LoVo (cell line): Measurements from ENCODE around the gene DNLZ.
A peak's percentile ranks its signal among the peaks of the same experiment; 100 is the strongest.

Source experiments
- DNase-seq: peaks from one replicate; pipeline ENCODE4 v3.0.0-alpha.2; 2016; ENCODE audit warnings: low spot score

Gene DNLZ

GRCh38 chr9:136375096-136375495 lies 11.6 kb upstream of the DNLZ start:
- no peak for DNase-seq

GRCh38 chr9:136374183-136374575 lies 10.6 kb upstream of the DNLZ start:
- no peak for DNase-seq

DNA sequence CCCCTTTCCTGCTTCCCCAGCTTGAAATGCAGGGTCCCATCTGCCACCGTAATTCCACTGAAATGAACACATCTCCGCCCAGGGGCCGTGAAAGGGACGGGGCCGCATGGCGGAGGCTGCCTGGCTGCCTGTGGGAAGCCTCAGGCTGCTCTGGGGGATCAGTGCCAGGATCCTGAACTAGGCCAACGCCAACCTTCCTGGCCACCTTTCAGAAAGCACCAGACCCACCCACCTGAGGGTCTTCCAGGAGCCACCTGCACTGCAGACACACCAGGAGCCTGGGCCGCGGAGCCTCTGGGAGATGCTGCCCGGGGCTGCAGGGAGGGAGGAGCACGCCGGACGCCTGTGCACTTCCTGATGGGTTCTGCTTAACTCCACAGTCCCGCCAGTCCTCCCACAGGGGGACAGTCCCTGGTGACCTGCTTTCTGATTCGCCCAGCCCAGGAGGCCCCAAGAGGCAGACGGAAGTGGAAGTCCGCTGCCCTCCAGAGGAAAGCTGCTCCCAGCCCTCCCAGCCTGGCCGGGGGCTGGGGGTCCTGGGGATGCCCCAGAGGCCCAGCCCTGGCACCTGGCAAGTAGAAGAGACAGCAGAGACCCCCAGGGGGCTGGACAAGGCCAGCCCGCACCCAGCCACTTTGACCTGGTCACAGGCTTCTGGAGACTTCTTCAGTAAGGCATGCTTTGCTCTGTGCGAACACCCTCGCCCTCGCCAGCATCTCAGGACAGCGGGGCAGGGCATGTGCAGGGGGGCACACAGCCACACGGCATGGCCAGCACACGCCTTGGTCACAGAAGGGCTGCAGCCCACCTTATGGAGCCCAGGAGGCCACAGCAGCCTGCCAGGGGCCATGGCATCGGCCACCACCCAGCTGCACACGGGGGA lies 10.0 kb upstream of the DNLZ start, which contains the start of gene CARD9:
Gene CARD9, minus strand, starts transcription at position 370 of the 883 bp plus-strand sequence. CDS start 1,591 bp downstream, outside the sequence.
- no peak for DNase-seq

DNA sequence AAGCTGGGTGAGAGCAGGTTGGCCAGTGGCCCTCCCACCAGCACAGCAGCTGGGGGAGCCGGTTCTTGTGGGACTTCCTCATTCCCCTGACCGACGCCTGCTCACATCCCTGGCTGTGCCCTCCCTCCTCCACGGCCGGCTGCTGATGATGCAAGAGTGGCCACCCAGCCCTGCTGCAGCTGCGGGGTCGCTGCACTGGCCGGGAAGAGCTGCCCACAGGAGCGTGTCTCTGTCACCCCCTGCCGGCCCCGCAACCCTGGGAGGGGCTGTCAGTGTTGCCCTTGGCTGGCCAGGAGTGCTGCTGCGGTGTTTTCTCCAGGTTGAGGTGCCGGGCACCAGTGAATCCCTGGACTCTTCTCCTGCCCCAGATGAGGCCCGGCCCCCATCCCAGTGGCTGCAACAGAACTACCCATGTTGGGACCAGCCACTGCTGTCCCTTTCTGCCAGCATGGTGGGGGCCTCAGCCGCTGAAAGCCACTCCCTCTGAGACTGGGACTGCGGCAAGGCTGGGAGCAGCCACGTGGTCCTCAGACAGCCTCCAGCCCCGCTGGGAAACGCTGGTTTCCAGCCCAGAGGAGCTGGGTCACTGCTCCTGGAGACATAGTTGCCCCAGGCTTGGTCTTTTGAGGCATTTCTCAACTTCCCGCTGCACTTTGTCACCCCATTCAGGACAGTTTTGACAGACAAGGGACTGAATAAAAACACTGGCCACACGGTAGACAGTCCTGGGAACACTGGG lies 9.2 kb upstream of the DNLZ start:
- DNase-seq: peak; percentile 43

- DNase-seq: no peak
Observed at GRCh38 chr9:136372006-136372405, 8.5 kb upstream of the DNLZ start.

DNA sequence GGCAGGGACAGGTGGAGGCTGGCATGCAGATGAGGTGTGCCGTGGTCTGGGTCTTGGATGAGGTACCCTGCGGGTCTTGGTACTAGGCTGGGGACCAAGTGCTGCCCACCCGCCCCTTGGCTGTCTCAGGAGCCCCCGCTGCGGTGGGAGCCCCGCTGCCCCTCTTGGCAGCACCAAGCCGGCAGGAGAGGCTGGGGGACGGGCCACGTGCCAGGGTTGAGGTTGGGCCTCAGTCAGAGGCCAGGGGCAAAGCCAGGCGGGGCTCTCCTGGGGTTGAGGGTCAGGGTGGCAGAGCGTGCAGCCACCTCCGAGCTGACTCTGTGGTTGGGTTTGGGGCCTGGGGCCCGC lies 8.0 kb upstream of the DNLZ start:
- DNase-seq: no peak

GRCh38 chr9:136370687-136371532 lies 7.4 kb upstream of the DNLZ start:
- DNase-seq: no peak

DNA sequence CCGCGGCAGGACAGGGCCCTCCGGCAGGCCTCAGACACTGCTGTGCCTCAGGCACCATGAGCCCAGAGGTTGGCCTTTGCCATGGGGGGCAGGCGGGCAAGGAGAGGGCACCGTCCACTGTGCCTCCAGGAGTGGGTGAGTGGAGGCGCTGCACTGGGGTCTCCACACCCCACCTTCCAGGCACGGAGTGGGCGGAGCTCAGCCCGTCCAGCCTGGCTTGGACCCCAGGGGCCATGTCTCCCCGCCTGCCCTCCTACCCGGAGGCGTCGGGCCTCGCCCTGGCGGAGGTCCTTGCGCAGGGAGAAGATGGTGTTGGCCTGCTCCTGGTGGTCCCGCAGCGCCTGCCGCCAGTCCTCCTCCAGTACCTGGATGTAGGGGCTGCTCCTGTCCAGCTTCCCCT lies 6.5 kb upstream of the DNLZ start:
- DNase-seq: no peak

- DNase-seq: no peak
Observed at GRCh38 chr9:136368190-136368589, 4.6 kb upstream of the DNLZ start.

DNA sequence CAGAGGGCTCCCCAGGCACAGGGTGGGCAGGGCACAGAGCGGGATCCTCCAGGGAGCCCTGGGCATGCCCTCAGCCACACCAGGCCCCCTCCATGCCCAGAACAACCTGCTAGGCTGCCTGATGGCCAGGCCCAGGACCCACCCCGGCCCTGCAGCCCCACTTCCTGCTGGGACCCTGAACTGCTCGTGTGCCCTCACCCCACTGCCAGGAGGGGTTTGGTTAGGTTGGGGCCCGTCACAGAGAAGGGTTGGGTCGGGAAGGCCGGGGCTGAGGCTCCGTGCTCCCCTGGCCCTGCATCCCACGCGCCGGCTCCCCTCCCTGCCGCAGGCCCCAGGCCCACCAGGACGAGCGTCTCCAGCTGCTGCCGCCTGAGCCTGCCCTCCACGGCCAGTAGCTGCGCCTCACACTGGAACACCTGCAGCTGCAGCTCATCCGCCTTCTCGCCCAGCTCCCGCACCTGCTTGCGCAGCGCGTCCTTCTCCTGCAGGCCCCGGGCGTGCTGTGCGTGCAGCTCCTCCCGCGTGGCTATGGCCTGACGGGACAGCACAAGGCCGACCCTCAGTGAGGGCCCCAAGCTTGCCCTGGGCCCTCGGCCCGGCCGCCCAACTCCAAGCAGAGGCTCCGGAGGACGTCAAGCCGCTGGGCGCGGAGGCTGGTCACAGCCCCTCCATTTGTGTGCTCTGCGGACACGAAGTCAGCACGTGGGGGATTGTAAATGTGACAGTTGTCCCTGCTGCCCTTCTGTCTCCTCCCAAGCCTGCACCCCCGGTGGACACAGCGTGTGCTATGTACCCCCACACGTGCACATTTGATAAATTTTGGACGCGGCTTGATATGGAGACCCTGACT lies 4.0 kb upstream of the DNLZ start:
- DNase-seq: no peak

- no peak for DNase-seq
Observed at GRCh38 chr9:136366826-136367225, 3.3 kb upstream of the DNLZ start.

DNA sequence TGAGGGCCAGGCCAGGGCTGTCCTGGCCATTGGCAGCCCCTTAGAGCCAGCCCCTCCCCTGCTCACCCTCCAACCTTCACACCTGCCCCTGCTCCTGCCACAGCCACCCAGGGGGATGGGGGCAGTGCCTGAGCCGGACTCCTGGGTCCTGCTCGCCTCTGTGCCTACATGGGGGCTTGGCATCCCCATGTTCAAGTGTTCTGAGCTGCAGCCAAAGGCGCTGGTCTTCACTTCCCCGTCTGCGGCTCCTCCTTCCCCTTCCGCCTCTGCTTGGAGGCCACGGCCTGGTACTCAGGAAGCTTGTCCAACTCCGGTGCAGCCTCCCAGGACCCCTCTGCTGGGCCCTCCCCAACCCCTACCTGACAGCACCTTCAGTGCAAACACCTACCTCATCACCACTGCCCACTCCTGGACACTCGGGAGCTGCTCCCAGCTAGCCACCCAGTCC lies 2.3 kb upstream of the DNLZ start:
- no peak for DNase-seq

DNA sequence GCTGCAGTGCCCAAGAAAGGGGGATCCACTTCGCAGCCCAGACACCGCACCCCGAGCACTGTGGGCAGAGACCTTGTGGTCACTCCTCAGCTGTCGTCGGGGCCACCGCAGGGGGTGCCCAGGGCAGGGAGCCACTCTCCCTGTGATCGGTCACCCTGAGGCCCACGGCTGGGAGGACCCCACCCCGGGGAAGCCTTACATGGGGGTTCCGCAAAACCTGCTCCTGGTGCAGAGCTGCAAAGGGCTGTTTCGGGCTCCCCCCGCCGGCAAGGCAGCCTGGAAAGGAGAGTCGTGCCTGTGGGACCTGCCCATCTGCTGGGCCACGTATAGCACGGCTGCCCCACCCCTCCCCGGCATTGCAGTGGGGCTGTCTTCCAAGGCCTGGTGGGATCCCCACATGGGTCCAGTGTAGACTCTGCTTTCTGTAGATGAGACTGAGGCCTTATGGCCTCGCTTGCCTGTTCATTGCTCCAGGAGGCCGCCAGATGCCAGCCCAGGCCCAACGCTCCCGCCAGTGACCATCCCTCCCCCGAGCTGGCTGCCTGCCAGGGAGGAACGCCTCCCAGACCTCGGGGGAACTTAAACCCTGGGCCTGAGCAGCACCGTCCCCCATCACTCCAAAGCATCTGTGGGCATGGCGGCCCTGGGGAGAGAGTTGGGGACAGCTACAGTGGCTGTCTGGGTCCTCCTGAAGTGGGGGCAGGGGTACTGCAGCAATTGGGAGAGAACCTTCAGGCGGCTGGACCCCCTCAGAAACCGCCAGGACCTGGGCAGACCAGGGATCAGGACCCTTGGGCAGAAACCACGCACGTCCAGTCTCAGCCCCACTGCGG lies 1.6 kb upstream of the DNLZ start:
- DNase-seq: no peak

- no peak for DNase-seq
Observed at GRCh38 chr9:136363949-136364748, 605 bp upstream of the DNLZ start.

DNA sequence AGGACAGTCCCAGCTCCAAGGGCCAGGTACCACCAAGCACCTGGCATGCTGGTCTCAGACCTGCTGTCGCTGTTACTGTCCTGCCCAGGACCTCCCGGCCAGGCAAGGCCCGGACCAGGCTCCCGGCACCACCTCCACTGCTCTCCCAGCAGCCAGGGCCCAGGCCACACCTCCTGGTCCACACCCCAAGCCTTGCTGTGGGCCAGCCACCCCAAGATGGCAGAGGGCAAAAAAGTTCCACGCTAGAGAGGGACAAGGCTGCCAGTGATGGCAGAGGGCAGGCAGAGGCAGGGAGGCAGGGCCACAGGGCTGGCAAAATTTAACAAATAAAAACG lies 1.1 kb downstream of the DNLZ start:
- no peak for DNase-seq

DNA sequence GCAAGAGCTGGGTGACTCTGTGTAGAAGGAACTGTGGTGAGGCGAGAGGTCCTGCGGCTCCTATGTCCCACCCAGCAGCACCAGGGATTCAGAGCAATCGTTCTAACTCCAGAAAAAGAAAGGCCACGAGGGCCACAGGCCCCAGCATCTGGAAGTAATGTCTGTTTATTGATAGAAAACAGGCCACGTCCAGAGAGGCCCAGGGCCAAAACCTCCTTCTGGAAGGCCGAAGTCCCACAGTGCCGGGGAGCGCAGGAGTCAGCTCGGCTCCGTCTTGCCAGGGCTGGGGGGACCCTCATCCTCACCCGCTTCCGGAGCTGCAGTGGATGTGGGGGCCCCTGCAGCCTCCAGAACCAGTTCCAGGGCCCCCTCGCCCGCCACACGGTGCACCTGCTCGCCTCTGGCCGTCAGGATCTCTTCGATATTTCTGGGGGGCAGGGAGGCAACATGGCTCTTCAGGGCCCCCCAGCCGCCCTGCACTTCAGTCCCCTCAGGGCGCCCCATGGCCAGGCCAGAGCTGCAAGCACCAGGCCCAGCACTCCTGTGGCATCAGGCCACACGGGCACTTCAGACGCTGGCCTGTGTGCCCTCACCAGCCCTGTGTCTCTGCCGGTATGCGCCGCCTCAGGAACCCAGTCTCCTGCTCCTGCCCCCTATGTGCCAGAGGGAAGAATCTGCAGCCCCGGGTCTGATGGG lies 1.6 kb downstream of the DNLZ start:
- no peak for DNase-seq

DNA sequence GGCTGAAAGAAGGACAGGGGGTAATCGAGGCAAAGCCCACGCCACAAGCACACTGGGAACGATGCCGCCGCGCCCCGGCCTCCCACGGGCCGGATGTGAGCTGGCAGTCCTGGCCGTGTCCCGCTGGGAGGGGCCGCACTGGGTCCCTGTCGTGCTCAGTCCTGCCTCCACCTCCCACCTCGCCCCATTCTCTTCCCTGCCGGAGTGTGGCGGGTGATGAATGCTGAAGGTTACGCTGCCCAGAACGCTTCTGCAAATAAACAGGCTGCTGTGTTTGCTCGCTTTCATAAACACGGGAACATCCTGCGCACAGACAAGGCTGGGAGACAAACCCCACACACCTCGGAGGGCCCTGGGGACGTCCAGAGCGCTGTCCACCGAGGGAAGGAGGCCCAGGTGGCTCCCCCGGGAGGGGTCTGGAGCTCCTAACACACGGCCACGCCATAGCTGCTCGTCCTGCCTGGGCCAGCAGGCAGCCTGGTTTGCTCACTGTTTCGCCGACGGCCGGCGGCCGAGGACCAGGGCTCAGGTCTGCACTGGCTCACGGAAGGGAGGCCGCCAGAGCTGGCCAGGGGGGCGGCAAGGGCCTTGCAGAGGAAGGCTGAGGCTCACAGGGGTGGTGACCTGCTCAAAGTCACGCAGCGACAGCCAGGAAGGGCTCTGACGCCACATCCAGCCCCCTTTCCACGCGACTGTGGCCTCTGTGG lies 2.3 kb downstream of the DNLZ start:
- no peak for DNase-seq
